Karpas-422 (cell line): ENCODE data around the gene CFAP97D2. TPM values are rescaled to one million over a fixed set of nuclear protein-coding genes. Genes with fewer than 3 reads are reported as not detected.

Source experiments
- DNase-seq: peaks from one replicate; pipeline ENCODE4 v3.0.0-alpha.2; 2015
- H2AFZ ChIP-seq: fragments of 200-600 bp; sonication (generic); 2 replicates; pipeline ENCODE4 v1.6.1; 2014; ENCODE audit warnings: antibody characterized with exemption, low read length, mixed read lengths
- H3K27ac ChIP-seq: fragments of 200-600 bp; sonication (generic); 2 replicates; pipeline ENCODE4 v1.5.1; 2014; ENCODE audit warnings: mild to moderate bottlenecking, low read length, moderate library complexity
- H3K27me3 ChIP-seq: fragments of 200-600 bp; sonication (generic); 2 replicates; pipeline ENCODE4 v1.6.1; 2014; ENCODE audit warnings: low read length, mixed read lengths
- H3K36me3 ChIP-seq: fragments of 200-600 bp; sonication (generic); 2 replicates; pipeline ENCODE4 v1.6.1; 2014; ENCODE audit warnings: low read length, mixed read lengths; ENCODE audit not compliant: insufficient read depth
- H3K4me1 ChIP-seq: fragments of 200-600 bp; sonication (generic); 2 replicates; pipeline ENCODE4 v1.6.1; 2014; ENCODE audit warnings: mild to moderate bottlenecking, low read length, mixed read lengths
- H3K4me2 ChIP-seq: fragments of 200-600 bp; sonication (generic); 2 replicates; pipeline ENCODE4 v1.6.1; 2014; ENCODE audit warnings: low read length, low read depth, mild to moderate bottlenecking; ENCODE audit not compliant: poor library complexity, severe bottlenecking
- H3K4me3 ChIP-seq: fragments of 200-600 bp; sonication (generic); 2 replicates; pipeline ENCODE4 v1.5.1; 2014; ENCODE audit warnings: mild to moderate bottlenecking, antibody characterized with exemption, low read length, mixed read lengths
- H3K79me2 ChIP-seq: fragments of 200-600 bp; sonication (generic); 2 replicates; pipeline ENCODE4 v1.6.1; 2014; ENCODE audit warnings: mild to moderate bottlenecking, low read length, mixed read lengths
- H3K9ac ChIP-seq: fragments of 200-600 bp; sonication (generic); 2 replicates; pipeline ENCODE4 v1.6.0; 2014; ENCODE audit warnings: low read length
- H3K9me2 ChIP-seq: fragments of 200-600 bp; sonication (generic), shearing (Covaris generic); replicated peaks from 2 replicates; pipeline ENCODE4 v1.6.0; 2014; ENCODE audit warnings: mild to moderate bottlenecking, low read length, moderate library complexity; ENCODE audit not compliant: insufficient read depth
- H3K9me3 ChIP-seq: fragments of 300-700, 200-600 bp; sonication (generic); 2 replicates; pipeline ENCODE4 v1.6.1; 2014; ENCODE audit warnings: low read length, mixed read lengths
- H4K20me1 ChIP-seq: fragments of 200-600 bp; sonication (generic); 2 replicates; pipeline ENCODE4 v1.6.1; 2014; ENCODE audit warnings: mild to moderate bottlenecking, antibody characterized with exemption, low read length, low read depth; ENCODE audit not compliant: insufficient read depth
- total RNA-seq: library from RNA; depleted of rRNA; stranded (reverse); fragments of >200 nt; shearing (Covaris generic); gene quantifications from 2 replicates; pipeline ENCODE4 v1.2.3, GENCODE V29; 2014; ENCODE audit warnings: low replicate concordance

The CFAP97D2 gene
- total RNA-seq, 1 experiment from 2014 or later = not detected

- no peaks in the 10 kb centered on the region for H3K79me2 ChIP-seq
- H3K4me2 ChIP-seq = no peak overlapping the region
- H3K4me1 ChIP-seq = 0 out of 2 replicates have a peak, but pooled peaks cover 3% of the 10 kb centered on the region
- no peak overlapping the region for H3K4me3 ChIP-seq
- no peak overlapping the region for H3K27ac ChIP-seq
- H3K9me3 ChIP-seq = no peaks in the 10 kb centered on the region
- no peaks in the 10 kb centered on the region for H3K36me3 ChIP-seq
- DNase-seq = no peak
- H4K20me1 ChIP-seq = no peaks in the 10 kb centered on the region
- H2AFZ ChIP-seq = no peak overlapping the region
- no peaks in the 10 kb centered on the region for H3K27me3 ChIP-seq
- no peaks in the 10 kb centered on the region for H3K9me2 ChIP-seq
- H3K9ac ChIP-seq = no peak overlapping the region
These were observed 25.8 kb downstream of the CFAP97D2 start for GRCh38 chr13:114204894-114205293.

GRCh38 chr13:114208134-114208533 is 29.1 kb downstream of the CFAP97D2 start:
- Histone ChIP-seq H3K27me3 (no peaks in the 10 kb centered on the region), H4K20me1 (no peaks in the 10 kb centered on the region), H3K4me3 (no peak overlapping the region), H3K79me2 (no peaks in the 10 kb centered on the region), H3K27ac (no peak overlapping the region), H2AFZ (no peak overlapping the region), H3K36me3 (no peaks in the 10 kb centered on the region), H3K4me1 (0 out of 2 replicates have a peak, but pooled peaks cover 3% of the 10 kb centered on the region), H3K9me3 (no peaks in the 10 kb centered on the region), H3K9ac (no peak overlapping the region), H3K9me2 (no peaks in the 10 kb centered on the region), H3K4me2 (no peak overlapping the region)
- DNase-seq = no peak

- H4K20me1 ChIP-seq = no peaks in the 10 kb centered on the region
- no peaks in the 10 kb centered on the region for H3K79me2 ChIP-seq
- H3K4me2 ChIP-seq = no peak overlapping the region
- H3K9ac ChIP-seq = no peak overlapping the region
- no peak overlapping the region for H2AFZ ChIP-seq
- H3K4me3 ChIP-seq = no peak overlapping the region
- H3K4me1 ChIP-seq = no peaks in the 10 kb centered on the region
- no peaks in the 10 kb centered on the region for H3K9me2 ChIP-seq
- H3K27ac ChIP-seq = no peak overlapping the region
- H3K9me3 ChIP-seq = no peaks in the 10 kb centered on the region
- H3K27me3 ChIP-seq = no peaks in the 10 kb centered on the region
- DNase-seq = no peak
- no peaks in the 10 kb centered on the region for H3K36me3 ChIP-seq
These were observed 32.5 kb downstream of the CFAP97D2 start for GRCh38 chr13:114211446-114212157.

- Histone ChIP-seq H2AFZ (no peak overlapping the region), H3K27me3 (no peaks in the 10 kb centered on the region), H3K4me2 (no peak overlapping the region), H3K36me3 (no peaks in the 10 kb centered on the region), H3K9me3 (no peaks in the 10 kb centered on the region), H3K9ac (no peak overlapping the region), H3K79me2 (no peaks in the 10 kb centered on the region), H3K27ac (no peak overlapping the region), H3K4me1 (no peaks in the 10 kb centered on the region), H3K9me2 (no peaks in the 10 kb centered on the region), H4K20me1 (no peaks in the 10 kb centered on the region), H3K4me3 (no peak overlapping the region)
- no peak for DNase-seq
These were observed 33.1 kb downstream of the CFAP97D2 start for GRCh38 chr13:114212158-114212495.

GRCh38 chr13:114213980-114214379 is 34.9 kb downstream of the CFAP97D2 start:
- no peaks in the 10 kb centered on the region for H3K79me2 ChIP-seq
- no peak for DNase-seq
- no peaks in the 10 kb centered on the region for H3K9me3 ChIP-seq
- H3K4me2 ChIP-seq = no peak overlapping the region
- H3K4me1 ChIP-seq = no peaks in the 10 kb centered on the region
- no peak overlapping the region for H2AFZ ChIP-seq
- H3K9ac ChIP-seq = no peak overlapping the region
- H4K20me1 ChIP-seq = no peaks in the 10 kb centered on the region
- H3K36me3 ChIP-seq = no peaks in the 10 kb centered on the region
- no peaks in the 10 kb centered on the region for H3K27me3 ChIP-seq
- no peak overlapping the region for H3K4me3 ChIP-seq
- H3K27ac ChIP-seq = no peak overlapping the region
- H3K9me2 ChIP-seq = no peaks in the 10 kb centered on the region

- no peak overlapping the region for H2AFZ ChIP-seq
- H3K4me1 ChIP-seq = peaks cover 11% of the 10 kb centered on the region
- no peak overlapping the region for H3K4me2 ChIP-seq
- no peaks in the 10 kb centered on the region for H3K36me3 ChIP-seq
- H3K27ac ChIP-seq = no peak overlapping the region
- DNase-seq = no peak
- H3K9ac ChIP-seq = no peak overlapping the region
- no peak overlapping the region for H3K4me3 ChIP-seq
- H4K20me1 ChIP-seq = no peaks in the 10 kb centered on the region
- H3K27me3 ChIP-seq = no peaks in the 10 kb centered on the region
- H3K79me2 ChIP-seq = no peaks in the 10 kb centered on the region
- no peaks in the 10 kb centered on the region for H3K9me2 ChIP-seq
- no peaks in the 10 kb centered on the region for H3K9me3 ChIP-seq
These were observed 40.3 kb downstream of the CFAP97D2 start for GRCh38 chr13:114219392-114219791.

GRCh38 chr13:114222461-114222968 is 43.5 kb downstream of the CFAP97D2 start:
- H3K4me3 ChIP-seq = no peak overlapping the region
- 0 out of 2 replicates have a peak overlapping the region, but pooled peaks have one; percentile 10 for H3K9ac ChIP-seq
- no peaks in the 10 kb centered on the region for H3K36me3 ChIP-seq
- no peak overlapping the region for H3K27ac ChIP-seq
- H2AFZ ChIP-seq = no peak overlapping the region; the same call in 1 of the 2 replicates
- peaks cover 11% of the 10 kb centered on the region for H3K4me1 ChIP-seq
- peak; percentile 62 for DNase-seq
- H4K20me1 ChIP-seq = no peaks in the 10 kb centered on the region
- H3K9me3 ChIP-seq = no peaks in the 10 kb centered on the region
- no peaks in the 10 kb centered on the region for H3K9me2 ChIP-seq
- H3K27me3 ChIP-seq = no peaks in the 10 kb centered on the region
- H3K4me2 ChIP-seq = peak overlapping the region; percentile 9
- H3K79me2 ChIP-seq = no peaks in the 10 kb centered on the region

- H2AFZ ChIP-seq = no peak overlapping the region
- peaks cover 11% of the 10 kb centered on the region for H3K4me1 ChIP-seq
- H3K4me2 ChIP-seq = no peak overlapping the region
- no peaks in the 10 kb centered on the region for H3K9me2 ChIP-seq
- H3K27ac ChIP-seq = no peak overlapping the region
- H3K36me3 ChIP-seq = no peaks in the 10 kb centered on the region
- no peaks in the 10 kb centered on the region for H3K79me2 ChIP-seq
- H4K20me1 ChIP-seq = no peaks in the 10 kb centered on the region
- DNase-seq = no peak
- H3K4me3 ChIP-seq = no peak overlapping the region
- H3K9ac ChIP-seq = no peak overlapping the region
- H3K27me3 ChIP-seq = no peaks in the 10 kb centered on the region
- H3K9me3 ChIP-seq = no peaks in the 10 kb centered on the region
These were observed 45.1 kb downstream of the CFAP97D2 start for GRCh38 chr13:114224201-114224600.
